ENCODE results near the gene PREP.

Gene PREP

DNA sequence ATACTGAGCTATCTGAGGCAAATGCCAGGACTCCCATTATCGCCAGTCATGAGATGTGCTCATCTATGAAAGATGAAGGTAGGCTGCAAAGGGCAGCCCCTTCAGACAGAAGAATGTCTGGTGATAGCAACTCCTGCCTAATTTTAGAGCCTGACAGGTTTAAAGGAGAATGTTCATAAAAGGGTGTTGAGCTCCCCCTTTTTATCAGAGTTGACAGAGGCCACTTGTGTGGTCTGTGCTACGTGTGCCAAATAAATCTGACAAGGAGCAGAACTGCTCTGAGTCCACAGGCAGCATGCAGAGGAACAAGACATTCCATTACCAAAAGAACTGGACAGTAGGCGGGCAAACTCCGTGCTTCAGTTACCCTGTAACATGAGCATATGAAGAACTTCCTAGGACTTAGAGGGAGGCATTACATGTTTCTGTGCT is 101.8 kb downstream of the PREP start:
- Histone ChIP-seq H3K36me3 (ENCODE audit: control insufficient read depth in 2 of 2, insufficient read depth in 1 of 2, low read length in 2 of 2) (peaks cover 0 to 22% of the 10 kb centered on the region in 2 experiments; a peak in 1 of 3 replicates), H3K4me3 (ENCODE audit: low read depth, low read length) (no peak overlapping the region), H3K9me3 (ENCODE audit: control insufficient read depth, insufficient read depth, low read depth, low read length) (no peaks in the 10 kb centered on the region), H3K4me1 (ENCODE audit: control insufficient read depth, insufficient read depth, low read length) (no peaks in the 10 kb centered on the region), H3K27ac (ENCODE audit: extremely low read depth, low read depth, low read length) (no peak overlapping the region)
- no peak for TF ChIP-seq HOXD13 (CRISPR knock-in tag; IDR thresholded peaks at IDR 0.05; ENCODE audit: borderline replicate concordance)
- no peak for TF ChIP-seq ZBTB1 (tag by site-specific recombination; IDR thresholded peaks at IDR 0.05)
- CTCF ChIA-PET, result interaction anchor here (0.9 to 1.0 kb wide), 2 partner anchors 17 to 192 kb away, joined by 3 read pairs; no protein-coding TSS in a partner anchor
- POLR2A ChIA-PET, result interaction anchor here (1.3 kb wide), 1 partner anchor 164 kb away, joined by 3 read pairs; a partner anchor contains a TSS

DNA sequence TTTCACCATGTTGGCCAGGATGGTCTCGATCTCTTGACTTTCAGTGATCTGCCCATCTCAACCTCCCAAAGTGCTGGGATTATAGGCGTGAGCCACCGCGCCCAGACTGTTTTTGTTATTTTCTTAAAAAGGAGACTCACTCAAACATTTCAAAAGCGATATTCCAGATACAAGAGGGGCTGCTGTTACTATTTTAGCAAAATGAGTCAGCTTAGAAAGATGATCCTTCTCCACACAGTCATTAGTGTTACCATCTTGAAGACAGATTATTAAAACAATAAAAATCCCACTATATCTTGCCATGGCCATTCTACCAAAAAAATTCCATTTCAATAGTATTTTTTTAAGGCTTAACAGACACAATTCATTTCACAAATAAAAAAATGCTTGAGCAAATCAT is 102.8 kb downstream of the PREP start:
- peaks cover 0 to 22% of the 10 kb centered on the region in 2 experiments; a peak in 1 of 3 replicates for H3K36me3 ChIP-seq (ENCODE audit: control insufficient read depth in 2 of 2, insufficient read depth in 1 of 2, low read length in 2 of 2)
- TF ChIP-seq, protein P1, sequence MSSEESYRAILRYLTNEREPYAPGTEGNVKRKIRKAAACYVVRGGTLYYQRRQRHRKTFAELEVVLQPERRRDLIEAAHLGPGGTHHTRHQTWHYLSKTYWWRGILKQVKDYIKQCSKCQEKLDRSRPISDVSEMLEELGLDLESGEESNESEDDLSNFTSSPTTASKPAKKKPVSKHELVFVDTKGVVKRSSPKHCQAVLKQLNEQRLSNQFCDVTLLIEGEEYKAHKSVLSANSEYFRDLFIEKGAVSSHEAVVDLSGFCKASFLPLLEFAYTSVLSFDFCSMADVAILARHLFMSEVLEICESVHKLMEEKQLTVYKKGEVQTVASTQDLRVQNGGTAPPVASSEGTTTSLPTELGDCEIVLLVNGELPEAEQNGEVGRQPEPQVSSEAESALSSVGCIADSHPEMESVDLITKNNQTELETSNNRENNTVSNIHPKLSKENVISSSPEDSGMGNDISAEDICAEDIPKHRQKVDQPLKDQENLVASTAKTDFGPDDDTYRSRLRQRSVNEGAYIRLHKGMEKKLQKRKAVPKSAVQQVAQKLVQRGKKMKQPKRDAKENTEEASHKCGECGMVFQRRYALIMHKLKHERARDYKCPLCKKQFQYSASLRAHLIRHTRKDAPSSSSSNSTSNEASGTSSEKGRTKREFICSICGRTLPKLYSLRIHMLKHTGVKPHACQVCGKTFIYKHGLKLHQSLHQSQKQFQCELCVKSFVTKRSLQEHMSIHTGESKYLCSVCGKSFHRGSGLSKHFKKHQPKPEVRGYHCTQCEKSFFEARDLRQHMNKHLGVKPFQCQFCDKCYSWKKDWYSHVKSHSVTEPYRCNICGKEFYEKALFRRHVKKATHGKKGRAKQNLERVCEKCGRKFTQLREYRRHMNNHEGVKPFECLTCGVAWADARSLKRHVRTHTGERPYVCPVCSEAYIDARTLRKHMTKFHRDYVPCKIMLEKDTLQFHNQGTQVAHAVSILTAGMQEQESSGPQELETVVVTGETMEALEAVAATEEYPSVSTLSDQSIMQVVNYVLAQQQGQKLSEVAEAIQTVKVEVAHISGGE (tag by site-specific recombination; conservative IDR thresholded peaks at IDR 0.05; ENCODE audit: low read depth), result no peak
- no peak for TF ChIP-seq ZBTB20 (tag by site-specific recombination; IDR thresholded peaks at IDR 0.05)
- TF ChIP-seq, protein P2, sequence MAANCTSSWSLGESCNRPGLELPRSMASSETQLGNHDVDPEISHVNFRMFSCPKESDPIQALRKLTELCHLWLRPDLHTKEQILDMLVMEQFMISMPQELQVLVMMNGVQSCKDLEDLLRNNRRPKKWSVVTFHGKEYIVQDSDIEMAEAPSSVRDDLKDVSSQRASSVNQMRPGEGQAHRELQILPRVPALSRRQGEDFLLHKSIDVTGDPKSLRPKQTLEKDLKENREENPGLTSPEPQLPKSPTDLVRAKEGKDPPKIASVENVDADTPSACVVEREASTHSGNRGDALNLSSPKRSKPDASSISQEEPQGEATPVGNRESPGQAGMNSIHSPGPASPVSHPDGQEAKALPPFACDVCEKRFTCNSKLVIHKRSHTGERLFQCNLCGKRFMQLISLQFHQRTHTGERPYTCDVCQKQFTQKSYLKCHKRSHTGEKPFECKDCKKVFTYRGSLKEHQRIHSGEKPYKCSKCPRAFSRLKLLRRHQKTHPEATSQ (tag by site-specific recombination; IDR thresholded peaks at IDR 0.05), result no peak
- TF ChIP-seq, protein P3, sequence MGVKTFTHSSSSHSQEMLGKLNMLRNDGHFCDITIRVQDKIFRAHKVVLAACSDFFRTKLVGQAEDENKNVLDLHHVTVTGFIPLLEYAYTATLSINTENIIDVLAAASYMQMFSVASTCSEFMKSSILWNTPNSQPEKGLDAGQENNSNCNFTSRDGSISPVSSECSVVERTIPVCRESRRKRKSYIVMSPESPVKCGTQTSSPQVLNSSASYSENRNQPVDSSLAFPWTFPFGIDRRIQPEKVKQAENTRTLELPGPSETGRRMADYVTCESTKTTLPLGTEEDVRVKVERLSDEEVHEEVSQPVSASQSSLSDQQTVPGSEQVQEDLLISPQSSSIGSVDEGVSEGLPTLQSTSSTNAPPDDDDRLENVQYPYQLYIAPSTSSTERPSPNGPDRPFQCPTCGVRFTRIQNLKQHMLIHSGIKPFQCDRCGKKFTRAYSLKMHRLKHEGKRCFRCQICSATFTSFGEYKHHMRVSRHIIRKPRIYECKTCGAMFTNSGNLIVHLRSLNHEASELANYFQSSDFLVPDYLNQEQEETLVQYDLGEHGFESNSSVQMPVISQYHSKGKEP (tag by site-specific recombination; IDR thresholded peaks at IDR 0.05), result no peak
- no peak for TF ChIP-seq MEIS1 (CRISPR knock-in tag; IDR thresholded peaks at IDR 0.05; ENCODE audit: borderline replicate concordance)
- ChIA-PET POLR2A (interaction anchor here (1.3 kb wide), 1 partner anchor 163 kb away, joined by 3 read pairs; a partner anchor contains a TSS), CTCF (interaction anchor here (0.7 to 1.0 kb wide), 3 partner anchors 18 to 681 kb away, joined by 3 read pairs; no protein-coding TSS in a partner anchor)
- H3K4me1 ChIP-seq (ENCODE audit: control insufficient read depth, insufficient read depth, low read length), result no peaks in the 10 kb centered on the region
- H3K27ac ChIP-seq (ENCODE audit: extremely low read depth, low read depth, low read length), result no peak overlapping the region
- H3K4me3 ChIP-seq (ENCODE audit: low read depth, low read length), result no peak overlapping the region
- H3K9me3 ChIP-seq (ENCODE audit: control insufficient read depth, insufficient read depth, low read depth, low read length), result no peaks in the 10 kb centered on the region

DNA sequence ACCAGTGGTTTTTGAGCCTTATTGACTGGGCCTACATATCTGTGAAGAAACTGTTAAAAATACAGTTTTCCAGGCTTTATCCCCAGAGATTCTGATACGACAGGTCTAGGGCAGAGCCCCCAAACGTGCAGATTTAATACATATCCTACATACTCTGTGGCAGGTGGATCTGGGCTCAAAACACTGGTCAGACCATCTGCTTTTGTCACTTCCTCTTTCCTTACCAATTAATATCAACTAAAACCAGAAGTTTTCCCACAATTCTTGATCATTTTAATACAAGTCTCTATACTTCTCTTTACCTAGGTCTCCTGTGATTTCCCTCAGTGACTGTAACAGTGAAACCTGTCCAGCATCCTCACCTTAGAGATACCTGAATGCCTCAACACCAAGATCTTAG is 108.8 kb downstream of the PREP start:
- Histone ChIP-seq H3K4me3 (ENCODE audit: low read depth, low read length) (no peak overlapping the region), H3K27ac (ENCODE audit: extremely low read depth, low read depth, low read length) (no peak overlapping the region), H3K36me3 (ENCODE audit: control insufficient read depth in 2 of 2, insufficient read depth in 1 of 2, low read length in 2 of 2) (peaks cover 0 to 6% of the 10 kb centered on the region in 2 experiments; a peak in 1 of 3 replicates), H3K9me3 (ENCODE audit: control insufficient read depth, insufficient read depth, low read depth, low read length) (no peaks in the 10 kb centered on the region), H3K4me1 (ENCODE audit: control insufficient read depth, insufficient read depth, low read length) (peaks cover 8% of the 10 kb centered on the region; the same call in 1 of the 2 replicates)
- ChIA-PET POLR2A (no interaction called here), CTCF (interaction anchor here (0.8 to 1.6 kb wide), 2 partner anchors 9 to 22 kb away, joined by 3 to 10 read pairs; no protein-coding TSS in a partner anchor)
- TF ChIP-seq ZNF777 (tag by site-specific recombination; IDR thresholded peaks at IDR 0.05; ENCODE audit: borderline replicate concordance) (no peak), ZNF664 (tag by site-specific recombination; IDR thresholded peaks at IDR 0.05) (no peak), ZFP41 (tag by site-specific recombination; IDR thresholded peaks at IDR 0.05; ENCODE audit: borderline replicate concordance) (no peak), KLF9 (tag by site-specific recombination; IDR thresholded peaks at IDR 0.05; ENCODE audit: low read depth) (no peak), PRDM1 (tag by site-specific recombination; IDR thresholded peaks at IDR 0.05) (no peak), ZNF529 (tag by site-specific recombination; IDR thresholded peaks at IDR 0.05; ENCODE audit: insufficient replicate concordance) (no peak), ZBTB1 (tag by site-specific recombination; IDR thresholded peaks at IDR 0.05) (no peak), WT1 (tag by site-specific recombination; IDR thresholded peaks at IDR 0.05) (no peak), ZNF175 (tag by site-specific recombination; IDR thresholded peaks at IDR 0.05) (no peak), ZNF555 (tag by site-specific recombination; conservative IDR thresholded peaks at IDR 0.05) (no peak)
- TF ChIP-seq, protein P4, sequence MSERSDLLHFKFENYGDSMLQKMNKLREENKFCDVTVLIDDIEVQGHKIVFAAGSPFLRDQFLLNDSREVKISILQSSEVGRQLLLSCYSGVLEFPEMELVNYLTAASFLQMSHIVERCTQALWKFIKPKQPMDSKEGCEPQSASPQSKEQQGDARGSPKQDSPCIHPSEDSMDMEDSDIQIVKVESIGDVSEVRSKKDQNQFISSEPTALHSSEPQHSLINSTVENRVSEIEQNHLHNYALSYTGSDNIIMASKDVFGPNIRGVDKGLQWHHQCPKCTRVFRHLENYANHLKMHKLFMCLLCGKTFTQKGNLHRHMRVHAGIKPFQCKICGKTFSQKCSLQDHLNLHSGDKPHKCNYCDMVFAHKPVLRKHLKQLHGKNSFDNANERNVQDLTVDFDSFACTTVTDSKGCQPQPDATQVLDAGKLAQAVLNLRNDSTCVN (tag by site-specific recombination; optimal IDR thresholded peaks at IDR 0.05), result no peak
- TF ChIP-seq, protein P5, sequence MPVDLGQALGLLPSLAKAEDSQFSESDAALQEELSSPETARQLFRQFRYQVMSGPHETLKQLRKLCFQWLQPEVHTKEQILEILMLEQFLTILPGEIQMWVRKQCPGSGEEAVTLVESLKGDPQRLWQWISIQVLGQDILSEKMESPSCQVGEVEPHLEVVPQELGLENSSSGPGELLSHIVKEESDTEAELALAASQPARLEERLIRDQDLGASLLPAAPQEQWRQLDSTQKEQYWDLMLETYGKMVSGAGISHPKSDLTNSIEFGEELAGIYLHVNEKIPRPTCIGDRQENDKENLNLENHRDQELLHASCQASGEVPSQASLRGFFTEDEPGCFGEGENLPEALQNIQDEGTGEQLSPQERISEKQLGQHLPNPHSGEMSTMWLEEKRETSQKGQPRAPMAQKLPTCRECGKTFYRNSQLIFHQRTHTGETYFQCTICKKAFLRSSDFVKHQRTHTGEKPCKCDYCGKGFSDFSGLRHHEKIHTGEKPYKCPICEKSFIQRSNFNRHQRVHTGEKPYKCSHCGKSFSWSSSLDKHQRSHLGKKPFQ (tag by site-specific recombination; IDR thresholded peaks at IDR 0.05), result no peak
- TF ChIP-seq, protein P6, sequence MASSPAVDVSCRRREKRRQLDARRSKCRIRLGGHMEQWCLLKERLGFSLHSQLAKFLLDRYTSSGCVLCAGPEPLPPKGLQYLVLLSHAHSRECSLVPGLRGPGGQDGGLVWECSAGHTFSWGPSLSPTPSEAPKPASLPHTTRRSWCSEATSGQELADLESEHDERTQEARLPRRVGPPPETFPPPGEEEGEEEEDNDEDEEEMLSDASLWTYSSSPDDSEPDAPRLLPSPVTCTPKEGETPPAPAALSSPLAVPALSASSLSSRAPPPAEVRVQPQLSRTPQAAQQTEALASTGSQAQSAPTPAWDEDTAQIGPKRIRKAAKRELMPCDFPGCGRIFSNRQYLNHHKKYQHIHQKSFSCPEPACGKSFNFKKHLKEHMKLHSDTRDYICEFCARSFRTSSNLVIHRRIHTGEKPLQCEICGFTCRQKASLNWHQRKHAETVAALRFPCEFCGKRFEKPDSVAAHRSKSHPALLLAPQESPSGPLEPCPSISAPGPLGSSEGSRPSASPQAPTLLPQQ (tag by site-specific recombination; IDR thresholded peaks at IDR 0.05), result no peak
